ENCODE data around the gene ADGRV1.

Gene ADGRV1

GRCh38 chr5:91178461-91178860, 619.9 kb downstream of the ADGRV1 start:
- DNase-seq, result no peak

GRCh38 chr5:91179018-91179417, 620.4 kb downstream of the ADGRV1 start:
- DNase-seq, result no peak

- no peak for DNase-seq
Measured at GRCh38 chr5:91180506-91180905, 621.9 kb downstream of the ADGRV1 start.

GRCh38 chr5:91182763-91183162, 624.2 kb downstream of the ADGRV1 start:
- DNase-seq, result no peak

DNA sequence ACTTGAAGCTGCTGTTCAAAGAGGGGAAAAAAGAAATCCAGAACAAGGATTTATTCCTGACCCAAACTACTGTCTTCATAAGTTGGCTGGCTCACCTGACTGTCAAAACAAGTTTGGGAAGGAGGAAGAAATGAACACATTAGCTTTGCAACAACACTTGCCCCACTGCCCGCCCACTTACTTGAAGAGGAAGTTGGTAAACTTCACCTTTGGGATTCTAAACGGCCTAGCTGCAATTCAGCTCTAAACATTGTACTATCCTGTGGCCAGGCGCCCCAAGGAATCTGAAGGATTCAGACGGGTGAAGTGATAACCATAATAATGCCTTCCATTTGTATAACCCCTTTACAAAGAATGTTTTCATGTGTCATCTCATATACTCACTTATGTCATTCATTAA, 625.1 kb downstream of the ADGRV1 start:
- no peak for DNase-seq

DNA sequence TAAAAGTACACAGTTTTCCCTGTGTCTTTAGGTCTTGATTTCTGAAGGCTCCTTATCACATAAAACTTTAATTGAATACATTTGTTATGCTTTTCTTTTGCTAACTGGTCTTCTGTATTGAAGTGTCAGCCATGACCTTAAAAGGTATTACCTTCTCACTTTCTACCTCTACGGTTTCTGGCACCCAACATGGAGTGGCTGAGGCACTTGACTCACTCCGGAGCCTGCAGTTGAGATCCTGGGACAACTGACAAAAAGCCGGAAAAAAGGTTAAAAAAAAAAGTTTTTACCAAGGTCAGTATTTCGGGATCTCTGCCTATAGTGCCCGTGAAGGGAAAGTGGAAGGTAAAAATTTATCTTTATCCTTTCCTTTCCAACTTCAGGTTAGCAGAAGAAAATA, 627.5 kb downstream of the ADGRV1 start:
- no peak for DNase-seq

- no peak for DNase-seq
Measured at GRCh38 chr5:91187032-91187431, 628.4 kb downstream of the ADGRV1 start.

GRCh38 chr5:91188755-91189154, 630.2 kb downstream of the ADGRV1 start:
- no peak for DNase-seq

- no peak for DNase-seq
Measured at GRCh38 chr5:91189480-91190313, 631.1 kb downstream of the ADGRV1 start.

GRCh38 chr5:91190314-91190690, 631.7 kb downstream of the ADGRV1 start:
- no peak for DNase-seq

DNA sequence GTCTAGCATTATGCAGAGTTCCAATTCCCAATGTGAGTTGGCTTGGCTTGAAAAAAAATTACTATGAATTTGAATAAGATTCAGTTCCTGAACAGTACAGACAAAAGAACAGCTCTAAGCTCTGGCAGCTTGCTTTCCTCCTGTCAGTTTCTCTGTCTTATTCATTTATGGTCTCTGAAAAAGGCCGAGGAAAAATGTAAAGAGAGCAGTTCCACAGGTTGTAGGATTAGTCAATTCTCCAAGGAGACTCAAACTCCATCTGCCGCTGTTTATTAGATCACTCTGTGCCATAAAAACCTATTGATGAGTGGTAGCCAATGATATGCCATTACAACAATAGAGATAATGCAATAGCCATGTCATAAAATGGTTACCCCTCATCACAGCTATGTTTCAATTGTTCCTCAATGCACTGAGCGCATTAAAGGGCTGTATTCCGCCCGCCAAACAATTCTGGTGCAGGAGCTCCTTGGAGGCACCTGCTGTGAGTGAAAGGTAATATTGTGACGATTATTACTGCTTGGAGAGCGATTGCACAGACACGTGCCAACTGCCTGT, 636.3 kb downstream of the ADGRV1 start:
- DNase-seq, result no peak

GRCh38 chr5:91200692-91201091, 642.1 kb downstream of the ADGRV1 start:
- DNase-seq, result no peak

DNA sequence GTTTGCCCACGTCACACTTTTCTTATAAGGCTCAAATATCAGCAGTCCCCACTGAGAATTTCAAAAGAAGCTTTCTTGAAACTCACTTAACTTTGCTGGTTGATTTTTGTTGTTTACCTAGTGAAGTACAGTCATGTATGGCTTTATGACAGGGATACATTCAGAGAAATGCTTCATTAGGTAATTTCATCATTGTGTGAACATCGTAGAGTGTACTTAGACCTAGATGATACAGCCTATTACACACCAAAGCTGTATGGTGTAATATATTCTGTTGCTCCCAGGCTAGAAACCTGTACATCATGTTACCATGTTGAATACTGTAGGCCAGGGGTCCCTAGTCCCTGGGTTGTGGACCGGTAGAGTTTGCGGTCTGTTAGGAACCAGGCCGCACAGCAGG, 647.5 kb downstream of the ADGRV1 start:
- DNase-seq, result no peak

DNA sequence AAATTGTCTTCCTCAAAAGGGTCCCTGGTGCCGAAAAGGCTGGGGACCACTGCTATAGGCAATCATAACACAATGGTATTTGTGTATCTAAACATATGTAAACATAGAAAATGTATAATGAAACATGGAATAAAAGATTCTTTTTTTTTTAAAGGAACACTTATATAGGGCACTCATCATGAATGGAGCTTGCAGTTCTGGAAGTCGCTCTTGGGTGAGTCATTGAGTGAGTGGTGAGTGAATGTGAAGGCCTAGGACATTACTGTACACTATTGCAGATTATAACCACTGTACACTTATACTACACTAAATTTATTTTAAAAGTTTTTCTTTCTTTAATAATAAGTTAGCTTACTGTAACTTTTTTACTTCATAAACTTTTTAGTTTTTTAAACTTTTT, 648.1 kb downstream of the ADGRV1 start:
- no peak for DNase-seq

DNA sequence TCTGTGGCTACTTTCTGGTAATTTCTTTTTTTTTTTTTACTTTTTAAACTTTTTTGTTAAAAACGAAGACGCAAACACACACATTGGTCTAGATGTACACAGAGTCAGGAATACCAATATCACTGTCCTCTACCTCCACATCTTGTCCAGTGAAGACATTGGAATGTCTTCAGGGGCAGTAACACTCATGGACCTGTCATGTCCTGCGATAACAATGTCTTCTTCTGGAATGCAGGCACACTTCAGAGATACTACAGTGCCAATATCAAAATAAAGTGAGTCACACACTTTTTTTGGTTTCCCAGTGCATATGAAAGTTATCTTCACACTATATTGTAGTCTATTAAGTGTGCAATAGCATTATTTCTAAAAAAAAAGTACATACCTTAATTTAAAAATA, 648.7 kb downstream of the ADGRV1 start:
- DNase-seq, result no peak

- no peak for DNase-seq
Measured at GRCh38 chr5:91211997-91212713, 653.6 kb downstream of the ADGRV1 start.

DNA sequence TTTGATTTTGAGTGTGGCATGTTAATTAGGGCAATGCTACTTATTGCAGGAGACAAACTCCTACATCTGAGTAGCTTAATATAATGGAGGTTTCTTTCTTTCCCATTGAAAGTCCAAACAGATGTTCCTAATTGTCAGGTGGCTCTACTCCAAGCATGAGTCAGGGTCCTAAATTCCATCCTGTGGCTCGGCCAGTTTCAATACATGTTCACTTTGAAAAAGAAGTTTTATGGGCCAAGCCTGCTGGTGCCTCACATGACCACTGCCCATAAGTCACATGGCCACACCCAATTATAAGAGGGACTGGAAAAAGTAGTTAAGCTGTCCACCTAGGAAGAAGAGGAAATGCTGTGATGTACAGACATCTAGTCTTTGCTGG, 654.1 kb downstream of the ADGRV1 start:
- DNase-seq, result no peak

All from activated gamma-delta T cell (primary cell).